GM21390 (cell line): ENCODE results near the gene RNF182.
"Not testable (repeated sequence)": the region's sequence is repeated elsewhere in the genome, so short reads cannot be mapped to it uniquely, and the experiment has no call there.

Source experiments
- ATAC-seq: cut with Tn5 transposase; IDR thresholded peaks from one replicate; pipeline ENCODE4 v1.9.1; 2021; ENCODE audit not compliant: unreplicated experiment

RNF182 gene

GRCh38 chr6:13952101-13952500 lies 27.3 kb downstream of the RNF182 start:
- ATAC-seq, result no peak

GRCh38 chr6:13953061-13953705 lies 28.4 kb downstream of the RNF182 start:
- ATAC-seq, result no peak

GRCh38 chr6:13965582-13966127 lies 40.9 kb downstream of the RNF182 start:
- no peak for ATAC-seq

GRCh38 chr6:13971303-13971702 lies 46.6 kb downstream of the RNF182 start:
- no peak for ATAC-seq

GRCh38 chr6:13972602-13973001 lies 47.9 kb downstream of the RNF182 start:
- not testable (repeated sequence) for ATAC-seq

- not testable (repeated sequence) for ATAC-seq
Observed at GRCh38 chr6:13973422-13973821, 48.7 kb downstream of the RNF182 start.

GRCh38 chr6:13978102-13978640 lies 53.4 kb downstream of the RNF182 start:
- ATAC-seq, result no peak

GRCh38 chr6:13978787-13979186 lies 54.0 kb downstream of the RNF182 start:
- ATAC-seq, result no peak

GRCh38 chr6:13979284-13980171 lies 54.8 kb downstream of the RNF182 start:
- ATAC-seq, result no peak

GRCh38 chr6:13980534-13980933 lies 55.8 kb downstream of the RNF182 start:
- ATAC-seq, result no peak

- ATAC-seq, result no peak
Observed at GRCh38 chr6:13985663-13986325, 61.0 kb downstream of the RNF182 start.

GRCh38 chr6:13986700-13987399 lies 62.1 kb downstream of the RNF182 start:
- ATAC-seq, result no peak

- ATAC-seq, result no peak
Observed at GRCh38 chr6:13987400-13987865, 62.7 kb downstream of the RNF182 start.

- ATAC-seq, result no peak
Observed at GRCh38 chr6:13988049-13988738, 63.4 kb downstream of the RNF182 start.

- no peak for ATAC-seq
Observed at GRCh38 chr6:13988908-13989307, 64.2 kb downstream of the RNF182 start.

GRCh38 chr6:13989496-13990144 lies 64.9 kb downstream of the RNF182 start:
- ATAC-seq, result no peak

GRCh38 chr6:13990796-13991195 lies 66.0 kb downstream of the RNF182 start:
- ATAC-seq, result no peak

- no peak for ATAC-seq
Observed at GRCh38 chr6:13991393-13991792, 66.6 kb downstream of the RNF182 start.

- ATAC-seq, result no peak
Observed at GRCh38 chr6:13992417-13993055, 67.8 kb downstream of the RNF182 start.
